ENCODE results near the gene IQCB1.

- TF ChIP-seq, protein P1, sequence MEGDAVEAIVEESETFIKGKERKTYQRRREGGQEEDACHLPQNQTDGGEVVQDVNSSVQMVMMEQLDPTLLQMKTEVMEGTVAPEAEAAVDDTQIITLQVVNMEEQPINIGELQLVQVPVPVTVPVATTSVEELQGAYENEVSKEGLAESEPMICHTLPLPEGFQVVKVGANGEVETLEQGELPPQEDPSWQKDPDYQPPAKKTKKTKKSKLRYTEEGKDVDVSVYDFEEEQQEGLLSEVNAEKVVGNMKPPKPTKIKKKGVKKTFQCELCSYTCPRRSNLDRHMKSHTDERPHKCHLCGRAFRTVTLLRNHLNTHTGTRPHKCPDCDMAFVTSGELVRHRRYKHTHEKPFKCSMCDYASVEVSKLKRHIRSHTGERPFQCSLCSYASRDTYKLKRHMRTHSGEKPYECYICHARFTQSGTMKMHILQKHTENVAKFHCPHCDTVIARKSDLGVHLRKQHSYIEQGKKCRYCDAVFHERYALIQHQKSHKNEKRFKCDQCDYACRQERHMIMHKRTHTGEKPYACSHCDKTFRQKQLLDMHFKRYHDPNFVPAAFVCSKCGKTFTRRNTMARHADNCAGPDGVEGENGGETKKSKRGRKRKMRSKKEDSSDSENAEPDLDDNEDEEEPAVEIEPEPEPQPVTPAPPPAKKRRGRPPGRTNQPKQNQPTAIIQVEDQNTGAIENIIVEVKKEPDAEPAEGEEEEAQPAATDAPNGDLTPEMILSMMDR (IDR thresholded peaks at IDR 0.05) = no peak
- TF ChIP-seq REST (IDR thresholded peaks at IDR 0.05; ENCODE audit: insufficient read depth in 1 of 2, low read depth in 2 of 2, low read length in 1 of 2) (no peak), POLR2AphosphoS5 (IDR thresholded peaks at IDR 0.05; ENCODE audit: low read depth, low read length) (no peak), SIN3A (IDR thresholded peaks at IDR 0.05; ENCODE audit: borderline replicate concordance, insufficient read depth, low read depth, low read length) (no peak), TCF7L2 (IDR thresholded peaks at IDR 0.05; ENCODE audit: low read depth, low read length) (no peak)
These were observed 17.1 kb downstream of the IQCB1 start for GRCh38 chr3:121817753-121818152.
